ENCODE results near the gene KCNG4. TPM values are rescaled to one million over a fixed set of nuclear protein-coding genes. Genes with fewer than 3 reads are reported as not detected.

KCNG4 gene
- polyA plus RNA-seq, 1 experiment, result not detected

GRCh38 chr16:84227548-84227947 is 12.3 kb downstream of the KCNG4 start:
- DNase-seq (ENCODE audit: low read depth, low spot score), result no peak
- H3K4me3 ChIP-seq (ENCODE audit: low read depth, low read length), result no peak overlapping the region
- POLR2A ChIA-PET, result interaction anchor here (0.6 kb wide), 1 partner anchor 33 kb away, joined by 4 read pairs; no protein-coding TSS in a partner anchor
- peaks cover 4% of the 10 kb centered on the region for H3K27me3 ChIP-seq (ENCODE audit: control insufficient read depth, insufficient read depth, low read length)
- no peak for TF ChIP-seq CTCF (IDR thresholded peaks at IDR 0.05; ENCODE audit: low read depth, low read length)
- CTCF ChIA-PET, result interaction anchor here (1.0 to 2.8 kb wide), 4 partner anchors 40 to 257 kb away, joined by 3 to 13 read pairs (median 3); partner anchors contain the start of gene TAF1C
- H3K9me3 ChIP-seq (ENCODE audit: control insufficient read depth, insufficient read depth, low read length), result no peaks in the 10 kb centered on the region; the same call in 1 of the 2 replicates
- H3K27ac ChIP-seq (ENCODE audit: low read depth, low read length), result no peak overlapping the region

- H3K9me3 ChIP-seq (ENCODE audit: control insufficient read depth, insufficient read depth, low read length), result no peaks in the 10 kb centered on the region; the same call in 1 of the 2 replicates
- no peak overlapping the region for H3K4me3 ChIP-seq (ENCODE audit: low read depth, low read length)
- H3K27me3 ChIP-seq (ENCODE audit: control insufficient read depth, insufficient read depth, low read length), result peaks cover 4% of the 10 kb centered on the region
- DNase-seq (ENCODE audit: low read depth, low spot score), result no peak
- no peak for TF ChIP-seq CTCF (IDR thresholded peaks at IDR 0.05; ENCODE audit: low read depth, low read length)
- H3K27ac ChIP-seq (ENCODE audit: low read depth, low read length), result no peak overlapping the region
- ChIA-PET POLR2A (no interaction called here), CTCF (interaction anchor here (0.5 to 1.7 kb wide), 3 partner anchors 39 to 258 kb away, joined by 3 to 6 read pairs (median 4); no protein-coding TSS in a partner anchor)
Measured at GRCh38 chr16:84226026-84226425, 13.8 kb downstream of the KCNG4 start.

GRCh38 chr16:84225571-84225970 is 14.2 kb downstream of the KCNG4 start:
- DNase-seq (ENCODE audit: low read depth, low spot score), result no peak
- no peak for TF ChIP-seq CTCF (IDR thresholded peaks at IDR 0.05; ENCODE audit: low read depth, low read length)
- Histone ChIP-seq H3K27me3 (ENCODE audit: control insufficient read depth, insufficient read depth, low read length) (peaks cover 4% of the 10 kb centered on the region), H3K27ac (ENCODE audit: low read depth, low read length) (no peak overlapping the region), H3K4me3 (ENCODE audit: low read depth, low read length) (no peak overlapping the region), H3K9me3 (ENCODE audit: control insufficient read depth, insufficient read depth, low read length) (no peaks in the 10 kb centered on the region; the same call in 1 of the 2 replicates)
- CTCF ChIA-PET, result interaction anchor here (0.5 to 1.3 kb wide), 2 partner anchors 38 to 140 kb away, joined by 4 to 6 read pairs; no protein-coding TSS in a partner anchor
- POLR2A ChIA-PET, result no interaction called here

GRCh38 chr16:84225126-84225525 is 14.7 kb downstream of the KCNG4 start:
- ChIA-PET CTCF (interaction anchor here (1.3 kb wide), 1 partner anchor 38 kb away, joined by 4 read pairs; no protein-coding TSS in a partner anchor), POLR2A (no interaction called here)
- H3K4me3 ChIP-seq (ENCODE audit: low read depth, low read length), result no peak overlapping the region
- H3K27ac ChIP-seq (ENCODE audit: low read depth, low read length), result no peak overlapping the region
- H3K27me3 ChIP-seq (ENCODE audit: control insufficient read depth, insufficient read depth, low read length), result peaks cover 4% of the 10 kb centered on the region
- no peaks in the 10 kb centered on the region; the same call in 1 of the 2 replicates for H3K9me3 ChIP-seq (ENCODE audit: control insufficient read depth, insufficient read depth, low read length)
- TF ChIP-seq CTCF (IDR thresholded peaks at IDR 0.05; ENCODE audit: low read depth, low read length), result no peak
- no peak for DNase-seq (ENCODE audit: low read depth, low spot score)

- no peak for TF ChIP-seq CTCF (IDR thresholded peaks at IDR 0.05; ENCODE audit: low read depth, low read length)
- no peak for DNase-seq (ENCODE audit: low read depth, low spot score)
- no peak overlapping the region for H3K4me3 ChIP-seq (ENCODE audit: low read depth, low read length)
- POLR2A ChIA-PET, result no interaction called here
- no peak overlapping the region for H3K27ac ChIP-seq (ENCODE audit: low read depth, low read length)
- CTCF ChIA-PET, result interaction anchor here (0.9 to 1.6 kb wide), 2 partner anchors 39 to 84 kb away, joined by 3 to 4 read pairs; no protein-coding TSS in a partner anchor
- peaks cover 2% of the 10 kb centered on the region for H3K27me3 ChIP-seq (ENCODE audit: control insufficient read depth, insufficient read depth, low read length)
- no peaks in the 10 kb centered on the region; the same call in 1 of the 2 replicates for H3K9me3 ChIP-seq (ENCODE audit: control insufficient read depth, insufficient read depth, low read length)
Measured at GRCh38 chr16:84224554-84224953, 15.3 kb downstream of the KCNG4 start.
